GM21367 (cell line): ENCODE data around the gene C3orf52.

ENCODE experiments used
- ATAC-seq: cut with Tn5 transposase; IDR thresholded peaks from one replicate; pipeline ENCODE4 v1.9.1; 2021; ENCODE audit not compliant: unreplicated experiment

The C3orf52 gene

DNA sequence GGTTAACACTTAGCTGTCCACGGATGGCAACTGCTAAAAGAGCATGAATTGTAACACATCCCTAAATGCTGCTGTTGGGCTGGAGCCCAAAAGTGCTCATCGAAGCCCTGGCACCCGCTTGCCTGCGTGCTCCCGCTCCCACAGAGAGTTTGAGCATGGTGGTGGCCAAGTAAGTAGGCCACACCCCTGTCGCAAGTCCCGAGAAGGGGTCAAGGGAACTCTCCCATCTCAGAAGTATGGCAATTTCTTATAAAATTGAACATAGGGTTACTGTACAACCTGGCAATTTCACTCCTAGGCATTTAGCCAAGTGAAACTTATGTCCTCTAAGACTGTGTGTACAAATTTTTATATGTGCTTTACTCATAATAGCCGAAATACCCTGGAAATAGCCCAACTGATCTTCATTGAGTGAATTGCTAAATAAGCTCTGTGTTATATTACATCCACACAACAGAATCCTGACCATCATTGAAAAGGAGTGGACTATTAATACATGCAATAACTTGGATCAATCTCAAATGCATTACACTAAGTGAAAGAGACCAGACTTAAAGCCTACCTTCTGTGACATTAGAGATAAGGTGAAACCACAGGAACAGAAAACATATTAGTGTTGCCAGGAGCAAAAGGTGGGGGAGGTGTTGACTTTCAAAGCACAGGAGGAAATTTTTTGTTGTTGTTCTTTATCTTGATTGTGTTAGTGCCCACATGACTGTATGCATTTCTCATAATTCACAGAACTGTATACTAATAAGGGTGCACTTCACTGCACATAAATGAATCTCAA lies 48.3 kb downstream of the C3orf52 start:
- ATAC-seq = no peak

DNA sequence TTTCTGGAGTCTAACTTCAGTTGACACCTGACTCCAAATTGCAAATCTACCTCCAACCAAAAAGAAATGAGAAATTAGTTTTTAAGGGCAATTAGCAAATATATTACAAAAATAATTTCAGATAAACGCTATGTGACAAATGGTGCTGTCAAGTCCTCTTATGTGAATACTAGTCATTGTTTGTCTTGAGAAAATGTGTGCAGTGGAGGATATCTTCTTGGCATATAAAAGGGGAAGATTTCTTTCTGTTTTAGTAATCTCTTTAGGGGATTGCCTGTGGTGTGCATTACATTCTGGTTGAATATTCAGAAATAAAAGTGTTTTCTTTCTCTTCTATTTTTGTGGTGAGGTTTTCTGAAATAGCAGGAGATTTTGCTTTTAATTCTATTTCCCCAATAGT lies 49.9 kb downstream of the C3orf52 start:
- ATAC-seq = no peak

DNA sequence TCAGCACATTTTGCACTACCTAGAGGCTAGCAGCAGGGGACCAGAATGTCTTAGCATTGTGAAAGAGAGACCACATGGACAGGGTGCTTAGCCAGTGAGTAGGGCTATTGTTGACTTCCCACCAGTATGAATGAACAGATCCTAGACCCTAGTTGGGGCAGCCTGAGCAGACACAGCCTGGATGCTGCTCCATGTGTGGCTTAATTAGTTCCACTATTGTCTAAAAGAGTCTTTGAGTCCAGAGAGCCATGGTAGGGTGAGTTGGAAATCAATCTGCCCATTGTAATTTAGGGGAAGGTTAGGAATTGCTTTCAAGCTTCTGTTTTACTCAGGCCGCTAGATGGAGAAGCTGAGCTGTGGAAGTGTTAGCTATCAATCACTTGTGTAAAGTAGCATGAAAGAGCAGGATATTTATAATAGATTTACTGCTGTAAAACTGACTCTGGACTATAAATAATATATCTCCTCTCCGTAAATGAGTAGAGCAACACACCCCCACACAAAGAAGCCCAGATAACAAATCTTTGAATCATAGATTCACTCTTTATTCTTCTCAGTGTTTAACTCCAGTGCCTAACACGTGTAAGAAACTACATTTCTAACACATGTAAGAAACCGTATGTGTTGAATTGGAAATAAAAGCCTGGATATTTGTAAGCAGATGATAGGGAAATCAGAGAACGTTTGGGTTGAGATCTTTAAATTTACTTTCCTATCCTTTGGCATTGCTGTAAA lies 50.9 kb downstream of the C3orf52 start:
- ATAC-seq = no peak

GRCh38 chr3:112137781-112138180 lies 51.6 kb downstream of the C3orf52 start:
- no peak for ATAC-seq

DNA sequence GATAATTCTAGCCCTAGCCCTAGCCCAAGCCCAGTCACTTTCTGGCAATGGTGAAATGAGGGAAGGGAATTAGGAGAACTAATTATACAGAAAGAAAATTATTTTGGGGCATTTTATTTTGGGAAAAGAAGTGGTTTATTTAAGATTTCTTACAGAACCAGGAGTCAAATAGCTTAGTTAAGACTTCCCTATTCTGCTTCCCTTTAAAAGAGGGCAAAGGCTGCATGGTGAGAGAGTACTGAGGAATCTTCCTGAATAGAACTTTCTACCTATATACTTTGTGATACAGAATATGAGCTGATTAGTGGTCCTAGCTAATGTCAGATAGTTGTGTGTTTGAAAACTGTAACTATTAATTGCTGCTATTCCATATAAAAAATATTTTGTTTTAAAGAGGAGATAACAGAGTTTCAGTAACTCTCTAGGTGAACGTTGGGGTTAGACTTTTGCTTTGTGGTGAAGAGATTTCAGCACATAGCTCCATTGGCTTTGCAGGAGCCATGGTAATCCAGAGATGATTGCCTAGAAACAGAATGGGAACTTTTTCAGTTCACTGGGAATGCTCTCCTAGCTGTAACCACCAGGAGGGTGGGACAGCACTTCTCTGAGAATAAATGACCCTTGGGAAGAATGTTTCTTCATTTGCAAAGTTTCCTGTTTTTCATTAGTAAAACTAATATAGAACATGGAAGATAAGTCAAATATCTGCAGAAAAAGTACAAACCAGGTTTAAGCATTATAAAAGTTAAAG lies 52.2 kb downstream of the C3orf52 start:
- no peak for ATAC-seq

- ATAC-seq = no peak
Observed at GRCh38 chr3:112140584-112140983, 54.4 kb downstream of the C3orf52 start.

DNA sequence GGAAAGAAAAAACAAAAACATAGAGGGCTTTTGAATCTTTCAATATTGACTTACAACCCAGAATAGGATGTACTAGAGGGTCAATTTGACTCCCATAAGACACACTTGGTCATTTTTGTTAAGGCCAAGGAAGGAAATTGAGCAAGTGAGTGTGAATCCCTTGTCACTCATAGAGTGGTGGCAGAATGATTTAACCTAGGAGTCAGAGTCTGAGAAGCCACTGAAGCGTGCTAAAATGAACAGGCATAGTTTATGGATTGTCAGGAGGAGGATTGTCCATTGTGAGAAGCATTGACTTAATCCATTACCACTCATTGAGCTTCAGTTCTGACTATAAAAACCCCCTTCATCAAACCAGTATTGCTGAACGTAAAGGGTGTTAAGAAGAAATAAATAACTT lies 55.1 kb downstream of the C3orf52 start:
- no peak for ATAC-seq

DNA sequence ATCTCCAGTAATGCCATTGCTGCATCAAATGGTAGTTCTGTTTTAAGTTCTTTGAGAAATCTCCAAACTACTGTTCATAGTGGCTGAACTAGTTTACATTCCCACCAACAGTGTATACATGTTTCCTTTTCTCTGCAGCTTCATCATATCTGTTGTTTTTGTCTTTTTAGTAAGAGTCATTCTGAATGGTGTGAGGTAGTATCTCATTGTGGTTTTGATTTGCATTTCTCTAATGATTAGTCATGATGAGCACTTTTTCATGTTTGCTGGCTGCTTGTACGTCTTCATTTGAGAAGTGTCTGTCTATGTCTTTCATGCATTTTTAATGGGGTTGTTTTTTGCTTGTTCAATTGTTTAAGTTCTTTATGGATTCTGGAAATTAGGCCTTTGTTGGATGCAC lies 57.1 kb downstream of the C3orf52 start:
- no peak for ATAC-seq

- ATAC-seq = no peak
Observed at GRCh38 chr3:112143689-112144088, 57.5 kb downstream of the C3orf52 start.

DNA sequence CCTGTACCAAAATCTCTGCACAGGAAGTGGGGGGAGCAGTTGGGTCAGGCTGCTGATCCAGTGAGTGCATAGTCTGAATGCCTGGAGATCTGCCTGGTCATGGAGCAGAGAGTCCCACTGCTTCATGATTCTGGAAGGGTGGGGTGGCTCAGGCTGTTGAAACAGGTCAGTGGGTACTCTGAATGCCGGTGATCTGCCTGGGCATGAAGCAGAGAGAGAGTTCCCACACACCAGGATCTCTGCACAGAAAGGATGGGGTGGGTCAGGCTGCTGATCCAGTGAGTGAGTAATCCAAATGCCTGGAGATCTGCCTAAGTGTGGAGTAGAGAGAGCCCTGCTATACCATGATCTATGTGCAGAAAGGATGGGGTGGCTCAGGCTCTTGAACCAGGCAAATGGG lies 62.9 kb downstream of the C3orf52 start:
- no peak for ATAC-seq

- ATAC-seq = peak; percentile 94
Observed at GRCh38 chr3:112167758-112168157, 81.6 kb downstream of the C3orf52 start.
